ENCODE results near the gene AGBL1.

DNA sequence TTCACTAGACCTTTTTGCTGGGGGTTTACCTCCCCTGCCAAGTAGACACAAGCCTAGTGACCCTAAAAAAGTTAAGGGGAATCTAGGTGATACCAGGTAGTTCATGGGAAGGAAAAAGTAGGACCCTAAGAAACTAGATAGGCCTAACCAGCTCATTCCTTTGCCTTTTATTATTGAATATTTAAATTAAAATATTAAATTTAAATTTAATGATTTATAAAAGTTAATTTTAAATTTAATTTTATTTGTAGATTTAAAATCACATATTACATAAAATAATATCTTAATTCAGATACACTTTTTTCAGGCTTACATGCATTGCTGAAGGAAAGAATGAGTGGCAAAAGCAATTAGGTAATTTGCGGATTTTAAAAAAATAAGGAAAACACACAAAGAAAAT, 584.9 kb downstream of the AGBL1 start:
- no peak for TF ChIP-seq EZH2 (IDR thresholded peaks at IDR 0.05; ENCODE audit: insufficient read depth, low read length)
- TF ChIP-seq, protein P1, sequence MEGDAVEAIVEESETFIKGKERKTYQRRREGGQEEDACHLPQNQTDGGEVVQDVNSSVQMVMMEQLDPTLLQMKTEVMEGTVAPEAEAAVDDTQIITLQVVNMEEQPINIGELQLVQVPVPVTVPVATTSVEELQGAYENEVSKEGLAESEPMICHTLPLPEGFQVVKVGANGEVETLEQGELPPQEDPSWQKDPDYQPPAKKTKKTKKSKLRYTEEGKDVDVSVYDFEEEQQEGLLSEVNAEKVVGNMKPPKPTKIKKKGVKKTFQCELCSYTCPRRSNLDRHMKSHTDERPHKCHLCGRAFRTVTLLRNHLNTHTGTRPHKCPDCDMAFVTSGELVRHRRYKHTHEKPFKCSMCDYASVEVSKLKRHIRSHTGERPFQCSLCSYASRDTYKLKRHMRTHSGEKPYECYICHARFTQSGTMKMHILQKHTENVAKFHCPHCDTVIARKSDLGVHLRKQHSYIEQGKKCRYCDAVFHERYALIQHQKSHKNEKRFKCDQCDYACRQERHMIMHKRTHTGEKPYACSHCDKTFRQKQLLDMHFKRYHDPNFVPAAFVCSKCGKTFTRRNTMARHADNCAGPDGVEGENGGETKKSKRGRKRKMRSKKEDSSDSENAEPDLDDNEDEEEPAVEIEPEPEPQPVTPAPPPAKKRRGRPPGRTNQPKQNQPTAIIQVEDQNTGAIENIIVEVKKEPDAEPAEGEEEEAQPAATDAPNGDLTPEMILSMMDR (IDR thresholded peaks at IDR 0.05; ENCODE audit: insufficient read depth, low read depth, low read length), result no peak
